HepG2 (cell line): ENCODE data around the gene NOCT. TPM values are rescaled to one million over a fixed set of nuclear protein-coding genes. Genes with fewer than 3 reads are reported as not detected.

Experiments used
- CREB1 ChIP-seq, 2 experiments: fragments of 450-650 bp in 1 of 2; IDR thresholded peaks; 2 replicates each; pipeline ENCODE4 v1.6.1; 2016 to 2017; ENCODE audit warnings: control low read depth in 1 of 2, mild to moderate bottlenecking in 1 of 2, missing compliant biosample characterization in 1 of 2, missing genetic modification characterization in 1 of 2
- MBD4 ChIP-seq: IDR thresholded peaks from 2 replicates; pipeline ENCODE4 v1.6.1; 2012; ENCODE audit warnings: low read length, inconsistent platforms, borderline replicate concordance
- MIER2 ChIP-seq: IDR thresholded peaks from 2 replicates; pipeline ENCODE4 v1.6.1; 2016; ENCODE audit warnings: missing biosample characterization, missing genetic modification reagents
- MLLT10 ChIP-seq: sonication (generic); formaldehyde crosslinking; IDR thresholded peaks from 2 replicates; pipeline ENCODE4 v1.4.0; 2020; ENCODE audit warnings: missing genetic modification reagents
- MXI1 ChIP-seq: IDR thresholded peaks from 3 replicates; pipeline ENCODE4 v1.6.1; 2012; ENCODE audit warnings: low read depth, low read length, inconsistent platforms, borderline replicate concordance
- PPARG ChIP-seq: conservative IDR thresholded peaks from 2 replicates; pipeline ENCODE4 v1.6.1; 2016; ENCODE audit warnings: missing biosample characterization, missing genetic modification reagents
- RAD21 ChIP-seq: fragments of 450-650 bp; formaldehyde crosslinking; IDR thresholded peaks from 2 replicates; pipeline ENCODE4 v1.5.0; 2020; ENCODE audit warnings: mild to moderate bottlenecking
- SMAD3 ChIP-seq: sonication (generic); formaldehyde crosslinking; IDR thresholded peaks from 2 replicates; pipeline ENCODE4 v1.4.0; 2020; ENCODE audit warnings: missing genetic modification reagents
- YEATS4 ChIP-seq: sonication (generic); formaldehyde crosslinking; IDR thresholded peaks from 2 replicates; pipeline ENCODE4 v1.4.0; 2020; ENCODE audit warnings: missing genetic modification reagents, borderline replicate concordance
- ZFP36 ChIP-seq: fragments of 150-350 bp; IDR thresholded peaks from 2 replicates; pipeline ENCODE4 v1.6.1; 2018; ENCODE audit warnings: borderline replicate concordance, low read length, low read depth; ENCODE audit not compliant: partially characterized antibody
- ZNF136 ChIP-seq: sonication (generic); formaldehyde crosslinking; IDR thresholded peaks from 2 replicates; pipeline ENCODE4 v1.8.1; 2022; ENCODE audit warnings: low read depth, mild to moderate bottlenecking, moderate library complexity, missing genetic modification reagents
- ZNF558 ChIP-seq: sonication (generic); formaldehyde crosslinking; IDR thresholded peaks from 2 replicates; pipeline ENCODE4 v1.9.0; 2022; ENCODE audit warnings: mild to moderate bottlenecking, missing genetic modification reagents, borderline replicate concordance
- polyA plus RNA-seq, 8 experiments: library from polyadenylated mRNA; depleted of rRNA in 3 of 8; stranded (reverse) in 7 of 8; unstranded in 1 of 8; fragments of >200 nt; fragmentation: Illumina TruSeq in 4 of 8; extraction: Trizol in 4 of 8; gene quantifications; 2 replicates each; pipeline versions ENCODE4 v1.2.1 to v1.2.3, GENCODE V29; 2011 to 2016; ENCODE audit warnings: low read depth in 4 of 8, missing spikeins in 1 of 8, mixed read lengths in 1 of 8; ENCODE audit not compliant: insufficient read depth in 1 of 8
- total RNA-seq, 5 experiments: library from RNA; depleted of rRNA; stranded (reverse); fragments of >200 nt; fragmentation: Illumina TruSeq; extraction: Trizol; gene quantifications; 2 replicates each; pipeline ENCODE4 v1.2.3, GENCODE V29; 2016; ENCODE audit warnings: low read depth in 1 of 5
- TF ChIP-seq, protein P1 (sequence below): sonication (generic); formaldehyde crosslinking; IDR thresholded peaks from 2 replicates; pipeline ENCODE4 v1.4.0; 2020; ENCODE audit warnings: mild to moderate bottlenecking, missing genetic modification reagents
- TF ChIP-seq, protein P2 (sequence below): sonication (generic); formaldehyde crosslinking; IDR thresholded peaks from 2 replicates; pipeline ENCODE4 v1.4.0; 2020; ENCODE audit warnings: missing genetic modification reagents
- TF ChIP-seq, protein P3 (sequence below), 2 experiments: fragments of 450-650 bp in 1 of 2; sonication (generic) in 1 of 2; formaldehyde crosslinking; IDR thresholded peaks; 2 replicates each; pipeline versions ENCODE4 v1.5.0 to v1.8.0; 2020 to 2022; ENCODE audit warnings: mild to moderate bottlenecking in 1 of 2, missing genetic modification reagents in 1 of 2
- TF ChIP-seq, protein P4 (sequence below): sonication (generic); formaldehyde crosslinking; IDR thresholded peaks from 2 replicates; pipeline ENCODE4 v1.4.0; 2020; ENCODE audit warnings: mild to moderate bottlenecking, missing genetic modification reagents
- TF ChIP-seq, protein P5 (sequence below): fragments of 450-650 bp; IDR thresholded peaks from 2 replicates; pipeline ENCODE4 v1.6.1; 2017; ENCODE audit warnings: mild to moderate bottlenecking
- TF ChIP-seq, protein P6 (sequence below): IDR thresholded peaks from 2 replicates; pipeline ENCODE4 v1.6.1; 2012; ENCODE audit warnings: low read depth, low read length, improper control_type of control experiment

Gene NOCT
- total and polyA plus RNA-seq, 2 of the 13 experiments (the other 11 are each of a cell fraction or from before 2014, with no cell fraction given), result 3.6 to 13.1 TPM

DNA sequence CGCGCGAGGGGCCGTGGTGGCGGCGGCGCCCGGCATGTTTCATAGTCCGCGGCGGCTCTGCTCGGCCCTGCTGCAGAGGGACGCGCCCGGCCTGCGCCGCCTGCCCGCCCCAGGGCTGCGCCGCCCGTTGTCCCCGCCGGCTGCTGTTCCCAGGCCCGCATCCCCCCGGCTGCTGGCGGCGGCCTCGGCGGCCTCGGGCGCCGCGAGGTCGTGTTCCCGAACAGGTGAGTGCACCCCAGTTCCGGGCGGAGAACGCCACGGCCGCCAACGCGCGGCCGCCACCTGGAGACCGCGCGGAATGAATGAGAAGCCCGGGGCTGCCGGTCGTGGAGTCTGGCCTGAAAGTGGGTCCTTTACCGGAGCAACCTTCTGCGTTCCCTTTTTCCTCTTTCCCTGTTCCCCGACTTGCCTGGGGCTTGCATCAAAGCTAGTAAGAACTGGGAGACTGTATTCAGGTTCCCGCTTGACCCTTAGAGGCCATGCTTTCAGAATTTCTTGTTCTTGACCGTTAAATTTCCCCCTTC is 429 bp downstream of the NOCT start (continued):
- no peak for TF ChIP-seq ZNF136 (CRISPR knock-in tag)
- TF ChIP-seq PPARG (CRISPR knock-in tag), result no peak
- TF ChIP-seq YEATS4 (CRISPR knock-in tag), result no peak
- TF ChIP-seq, protein P1, sequence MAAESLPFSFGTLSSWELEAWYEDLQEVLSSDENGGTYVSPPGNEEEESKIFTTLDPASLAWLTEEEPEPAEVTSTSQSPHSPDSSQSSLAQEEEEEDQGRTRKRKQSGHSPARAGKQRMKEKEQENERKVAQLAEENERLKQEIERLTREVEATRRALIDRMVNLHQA (CRISPR knock-in tag), result no peak
- TF ChIP-seq ZFP36, result no peak
- TF ChIP-seq ZNF558 (CRISPR knock-in tag), result no peak
- TF ChIP-seq, protein P2, sequence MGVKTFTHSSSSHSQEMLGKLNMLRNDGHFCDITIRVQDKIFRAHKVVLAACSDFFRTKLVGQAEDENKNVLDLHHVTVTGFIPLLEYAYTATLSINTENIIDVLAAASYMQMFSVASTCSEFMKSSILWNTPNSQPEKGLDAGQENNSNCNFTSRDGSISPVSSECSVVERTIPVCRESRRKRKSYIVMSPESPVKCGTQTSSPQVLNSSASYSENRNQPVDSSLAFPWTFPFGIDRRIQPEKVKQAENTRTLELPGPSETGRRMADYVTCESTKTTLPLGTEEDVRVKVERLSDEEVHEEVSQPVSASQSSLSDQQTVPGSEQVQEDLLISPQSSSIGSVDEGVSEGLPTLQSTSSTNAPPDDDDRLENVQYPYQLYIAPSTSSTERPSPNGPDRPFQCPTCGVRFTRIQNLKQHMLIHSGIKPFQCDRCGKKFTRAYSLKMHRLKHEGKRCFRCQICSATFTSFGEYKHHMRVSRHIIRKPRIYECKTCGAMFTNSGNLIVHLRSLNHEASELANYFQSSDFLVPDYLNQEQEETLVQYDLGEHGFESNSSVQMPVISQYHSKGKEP, result no peak
- TF ChIP-seq, protein P3, sequence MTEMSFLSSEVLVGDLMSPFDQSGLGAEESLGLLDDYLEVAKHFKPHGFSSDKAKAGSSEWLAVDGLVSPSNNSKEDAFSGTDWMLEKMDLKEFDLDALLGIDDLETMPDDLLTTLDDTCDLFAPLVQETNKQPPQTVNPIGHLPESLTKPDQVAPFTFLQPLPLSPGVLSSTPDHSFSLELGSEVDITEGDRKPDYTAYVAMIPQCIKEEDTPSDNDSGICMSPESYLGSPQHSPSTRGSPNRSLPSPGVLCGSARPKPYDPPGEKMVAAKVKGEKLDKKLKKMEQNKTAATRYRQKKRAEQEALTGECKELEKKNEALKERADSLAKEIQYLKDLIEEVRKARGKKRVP (CRISPR knock-in tag; IDR thresholded peaks at IDR 0.05), result no peak
- no peak for TF ChIP-seq MLLT10 (CRISPR knock-in tag)
- no peak for TF ChIP-seq SMAD3 (CRISPR knock-in tag)
- TF ChIP-seq MBD4, result no peak
- TF ChIP-seq MIER2 (CRISPR knock-in tag), result no peak
- TF ChIP-seq CREB1 (IDR thresholded peaks at IDR 0.05), result no peak
- TF ChIP-seq CREB1 (CRISPR knock-in tag; IDR thresholded peaks at IDR 0.05), result no peak
- TF ChIP-seq, protein P4, sequence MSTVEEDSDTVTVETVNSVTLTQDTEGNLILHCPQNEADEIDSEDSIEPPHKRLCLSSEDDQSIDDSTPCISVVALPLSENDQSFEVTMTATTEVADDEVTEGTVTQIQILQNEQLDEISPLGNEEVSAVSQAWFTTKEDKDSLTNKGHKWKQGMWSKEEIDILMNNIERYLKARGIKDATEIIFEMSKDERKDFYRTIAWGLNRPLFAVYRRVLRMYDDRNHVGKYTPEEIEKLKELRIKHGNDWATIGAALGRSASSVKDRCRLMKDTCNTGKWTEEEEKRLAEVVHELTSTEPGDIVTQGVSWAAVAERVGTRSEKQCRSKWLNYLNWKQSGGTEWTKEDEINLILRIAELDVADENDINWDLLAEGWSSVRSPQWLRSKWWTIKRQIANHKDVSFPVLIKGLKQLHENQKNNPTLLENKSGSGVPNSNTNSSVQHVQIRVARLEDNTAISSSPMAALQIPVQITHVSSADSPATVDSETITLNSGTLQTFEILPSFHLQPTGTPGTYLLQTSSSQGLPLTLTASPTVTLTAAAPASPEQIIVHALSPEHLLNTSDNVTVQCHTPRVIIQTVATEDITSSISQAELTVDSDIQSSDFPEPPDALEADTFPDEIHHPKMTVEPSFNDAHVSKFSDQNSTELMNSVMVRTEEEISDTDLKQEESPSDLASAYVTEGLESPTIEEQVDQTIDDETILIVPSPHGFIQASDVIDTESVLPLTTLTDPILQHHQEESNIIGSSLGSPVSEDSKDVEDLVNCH (CRISPR knock-in tag), result no peak
- TF ChIP-seq RAD21 (CRISPR knock-in tag), result peak; percentile 5; the same call in 1 of the 2 replicates
- no peak; the same call in 2 of the 3 replicates for TF ChIP-seq MXI1
- TF ChIP-seq, protein P5, sequence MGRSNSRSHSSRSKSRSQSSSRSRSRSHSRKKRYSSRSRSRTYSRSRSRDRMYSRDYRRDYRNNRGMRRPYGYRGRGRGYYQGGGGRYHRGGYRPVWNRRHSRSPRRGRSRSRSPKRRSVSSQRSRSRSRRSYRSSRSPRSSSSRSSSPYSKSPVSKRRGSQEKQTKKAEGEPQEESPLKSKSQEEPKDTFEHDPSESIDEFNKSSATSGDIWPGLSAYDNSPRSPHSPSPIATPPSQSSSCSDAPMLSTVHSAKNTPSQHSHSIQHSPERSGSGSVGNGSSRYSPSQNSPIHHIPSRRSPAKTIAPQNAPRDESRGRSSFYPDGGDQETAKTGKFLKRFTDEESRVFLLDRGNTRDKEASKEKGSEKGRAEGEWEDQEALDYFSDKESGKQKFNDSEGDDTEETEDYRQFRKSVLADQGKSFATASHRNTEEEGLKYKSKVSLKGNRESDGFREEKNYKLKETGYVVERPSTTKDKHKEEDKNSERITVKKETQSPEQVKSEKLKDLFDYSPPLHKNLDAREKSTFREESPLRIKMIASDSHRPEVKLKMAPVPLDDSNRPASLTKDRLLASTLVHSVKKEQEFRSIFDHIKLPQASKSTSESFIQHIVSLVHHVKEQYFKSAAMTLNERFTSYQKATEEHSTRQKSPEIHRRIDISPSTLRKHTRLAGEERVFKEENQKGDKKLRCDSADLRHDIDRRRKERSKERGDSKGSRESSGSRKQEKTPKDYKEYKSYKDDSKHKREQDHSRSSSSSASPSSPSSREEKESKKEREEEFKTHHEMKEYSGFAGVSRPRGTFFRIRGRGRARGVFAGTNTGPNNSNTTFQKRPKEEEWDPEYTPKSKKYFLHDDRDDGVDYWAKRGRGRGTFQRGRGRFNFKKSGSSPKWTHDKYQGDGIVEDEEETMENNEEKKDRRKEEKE, result no peak
- TF ChIP-seq, protein P6, sequence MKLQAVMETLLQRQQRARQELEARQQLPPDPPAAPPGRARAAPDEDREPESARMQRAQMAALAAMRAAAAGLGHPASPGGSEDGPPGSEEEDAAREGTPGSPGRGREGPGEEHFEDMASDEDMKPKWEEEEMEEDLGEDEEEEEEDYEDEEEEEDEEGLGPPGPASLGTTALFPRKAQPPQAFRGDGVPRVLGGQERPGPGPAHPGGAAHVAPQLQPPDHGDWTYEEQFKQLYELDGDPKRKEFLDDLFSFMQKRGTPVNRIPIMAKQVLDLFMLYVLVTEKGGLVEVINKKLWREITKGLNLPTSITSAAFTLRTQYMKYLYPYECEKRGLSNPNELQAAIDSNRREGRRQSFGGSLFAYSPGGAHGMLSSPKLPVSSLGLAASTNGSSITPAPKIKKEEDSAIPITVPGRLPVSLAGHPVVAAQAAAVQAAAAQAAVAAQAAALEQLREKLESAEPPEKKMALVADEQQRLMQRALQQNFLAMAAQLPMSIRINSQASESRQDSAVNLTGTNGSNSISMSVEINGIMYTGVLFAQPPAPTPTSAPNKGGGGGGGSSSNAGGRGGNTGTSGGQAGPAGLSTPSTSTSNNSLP, result no peak
